NCI-H748 (cell line): ENCODE results near the gene RAE1.

Experiments
- DNase-seq: peaks from one replicate; lab custom pipeline; 2025; ENCODE audit not compliant: unreplicated experiment; lab: John Stamatoyannopoulos, UW

RAE1 gene

GRCh38 chr20:57385940-57386339, 34.9 kb downstream of the RAE1 start:
- no peak for DNase-seq

- DNase-seq, result no peak
Measured at GRCh38 chr20:57386762-57387161, 35.7 kb downstream of the RAE1 start.

- no peak for DNase-seq
Measured at GRCh38 chr20:57387463-57387862, 36.4 kb downstream of the RAE1 start.

GRCh38 chr20:57387945-57388371, 36.9 kb downstream of the RAE1 start:
- DNase-seq, result no peak

GRCh38 chr20:57388953-57389694, 38.1 kb downstream of the RAE1 start:
- DNase-seq, result peak; percentile 85

- peak; percentile 23 for DNase-seq
Measured at GRCh38 chr20:57389695-57390603, 38.9 kb downstream of the RAE1 start.

GRCh38 chr20:57390604-57391438, 39.8 kb downstream of the RAE1 start, which contains the start of gene RBM38:
TSS of gene RBM38 (plus strand) at chr20:57391396. CDS start at chr20:57391582, 186 bp downstream.
- peak; percentile 68 for DNase-seq

GRCh38 chr20:57391439-57392301, 40.6 kb downstream of the RAE1 start:
- peak; percentile 44 for DNase-seq

- peak; percentile 12 for DNase-seq
Measured at GRCh38 chr20:57392512-57393271, 41.6 kb downstream of the RAE1 start.

GRCh38 chr20:57393321-57394120, 42.5 kb downstream of the RAE1 start:
- DNase-seq, result peak; percentile 85

GRCh38 chr20:57394121-57395082, 43.3 kb downstream of the RAE1 start:
- DNase-seq, result no peak

- no peak for DNase-seq
Measured at GRCh38 chr20:57395111-57395966, 44.3 kb downstream of the RAE1 start.

- no peak for DNase-seq
Measured at GRCh38 chr20:57396212-57396983, 45.3 kb downstream of the RAE1 start.

GRCh38 chr20:57396984-57397692, 46.1 kb downstream of the RAE1 start:
- no peak for DNase-seq

GRCh38 chr20:57397693-57398108, 46.6 kb downstream of the RAE1 start:
- no peak for DNase-seq
